SHP77 treated with DMSO at 0.1 percent for 48 hours (cell line): ENCODE data around the gene DNAJC22.
A peak's percentile ranks its signal among the peaks of the same experiment; 100 is the strongest.
"Not testable (repeated sequence)": the region's sequence is repeated elsewhere in the genome, so short reads cannot be mapped to it uniquely, and the experiment has no call there.

Experiments used
- DNase-seq: peaks from one replicate; lab custom pipeline; 2025; lab: John Stamatoyannopoulos, UW

The DNAJC22 gene

GRCh38 chr12:49331380-49332222 lies 15.1 kb upstream of the DNAJC22 start:
- no peak for DNase-seq

GRCh38 chr12:49332441-49332861 lies 14.2 kb upstream of the DNAJC22 start:
- no peak for DNase-seq

- no peak for DNase-seq
These were observed 13.8 kb upstream of the DNAJC22 start for GRCh38 chr12:49332891-49333371.

GRCh38 chr12:49333778-49334177 lies 12.9 kb upstream of the DNAJC22 start:
- DNase-seq = not testable (repeated sequence)

GRCh38 chr12:49334226-49334625 lies 12.5 kb upstream of the DNAJC22 start:
- no peak for DNase-seq

- DNase-seq = no peak
These were observed 12.0 kb upstream of the DNAJC22 start for GRCh38 chr12:49334681-49335080.

GRCh38 chr12:49335118-49335954 lies 11.4 kb upstream of the DNAJC22 start:
- DNase-seq = no peak

- DNase-seq = no peak
These were observed 10.6 kb upstream of the DNAJC22 start for GRCh38 chr12:49335955-49336644.

- DNase-seq = peak; percentile 29
These were observed 9.8 kb upstream of the DNAJC22 start, which contains the start of gene C1QL4 for GRCh38 chr12:49336645-49337584. Gene C1QL4, minus strand, starts transcription at chr12:49337188. Its CDS starts 711 bp downstream, at chr12:49336477.

- DNase-seq = no peak
These were observed 7.7 kb upstream of the DNAJC22 start for GRCh38 chr12:49338830-49339463.

GRCh38 chr12:49339464-49339861 lies 7.2 kb upstream of the DNAJC22 start:
- DNase-seq = no peak

GRCh38 chr12:49340095-49340870 lies 6.4 kb upstream of the DNAJC22 start:
- DNase-seq = no peak

GRCh38 chr12:49340971-49341776 lies 5.5 kb upstream of the DNAJC22 start:
- no peak for DNase-seq

GRCh38 chr12:49341777-49342065 lies 5.0 kb upstream of the DNAJC22 start:
- DNase-seq = no peak

- DNase-seq = peak; percentile 92
These were observed 4.4 kb upstream of the DNAJC22 start for GRCh38 chr12:49342066-49342913.

GRCh38 chr12:49342914-49343731 lies 3.6 kb upstream of the DNAJC22 start:
- no peak for DNase-seq

- DNase-seq = no peak
These were observed 2.1 kb upstream of the DNAJC22 start for GRCh38 chr12:49344486-49345050.
